Measurements from ENCODE around the gene DAPK1.

Gene DAPK1

GRCh38 chr9:87604886-87605588 is 107.4 kb downstream of the DAPK1 start:
- Mint-ChIP-seq H3K27ac (peak overlapping the region in 2 of 3 experiments; percentile 53 to 57), H3K4me3 (no peak overlapping the region), H3K4me1 (peaks cover 38% of the 10 kb centered on the region), H3K9me3 (no peaks in the 10 kb centered on the region), H3K27me3 (ENCODE audit: low read depth) (peaks cover 21% of the 10 kb centered on the region), H3K36me3 (ENCODE audit: low read depth) (peaks cover 51% of the 10 kb centered on the region)
- no peak for TF ChIP-seq CTCF (IDR thresholded peaks at IDR 0.05; ENCODE audit: unreplicated experiment in 3 of 3)

GRCh38 chr9:87605676-87606075 is 108.0 kb downstream of the DAPK1 start:
- Mint-ChIP-seq H3K27me3 (ENCODE audit: low read depth) (peaks cover 18% of the 10 kb centered on the region), H3K4me1 (peaks cover 36% of the 10 kb centered on the region), H3K4me3 (no peak overlapping the region), H3K9me3 (no peaks in the 10 kb centered on the region), H3K36me3 (ENCODE audit: low read depth) (peaks cover 55% of the 10 kb centered on the region), H3K27ac (no peak overlapping the region)
- no peak for TF ChIP-seq CTCF (IDR thresholded peaks at IDR 0.05; ENCODE audit: unreplicated experiment in 3 of 3)

- H3K27ac Mint-ChIP-seq = peak overlapping the region in 2 of 3 experiments; percentile 35 to 52
- no peak for TF ChIP-seq CTCF (IDR thresholded peaks at IDR 0.05; ENCODE audit: unreplicated experiment in 3 of 3)
- H3K4me1 Mint-ChIP-seq = peaks cover 27% of the 10 kb centered on the region
- peaks cover 14% of the 10 kb centered on the region for H3K27me3 Mint-ChIP-seq (ENCODE audit: low read depth)
- H3K4me3 Mint-ChIP-seq = no peak overlapping the region
- peaks cover 60% of the 10 kb centered on the region for H3K36me3 Mint-ChIP-seq (ENCODE audit: low read depth)
- H3K9me3 Mint-ChIP-seq = no peaks in the 10 kb centered on the region
Measured at GRCh38 chr9:87606841-87607521, 109.3 kb downstream of the DAPK1 start.

- H3K9me3 Mint-ChIP-seq = no peaks in the 10 kb centered on the region
- H3K36me3 Mint-ChIP-seq (ENCODE audit: low read depth) = peaks cover 68% of the 10 kb centered on the region
- H3K27me3 Mint-ChIP-seq (ENCODE audit: low read depth) = peaks cover 11% of the 10 kb centered on the region
- H3K4me1 Mint-ChIP-seq = peaks cover 27% of the 10 kb centered on the region
- H3K4me3 Mint-ChIP-seq = no peak overlapping the region
- H3K27ac Mint-ChIP-seq = peak overlapping the region in 1 of 3 experiments; percentile 7
- TF ChIP-seq CTCF (IDR thresholded peaks at IDR 0.05; ENCODE audit: unreplicated experiment in 3 of 3) = no peak
Measured at GRCh38 chr9:87607859-87608258, 110.2 kb downstream of the DAPK1 start.

GRCh38 chr9:87609002-87609401 is 111.3 kb downstream of the DAPK1 start:
- peaks cover 76% of the 10 kb centered on the region for H3K36me3 Mint-ChIP-seq (ENCODE audit: low read depth)
- no peaks in the 10 kb centered on the region for H3K9me3 Mint-ChIP-seq
- peaks cover 28% of the 10 kb centered on the region for H3K4me1 Mint-ChIP-seq
- H3K27me3 Mint-ChIP-seq (ENCODE audit: low read depth) = peaks cover 3% of the 10 kb centered on the region
- no peak overlapping the region for H3K4me3 Mint-ChIP-seq
- H3K27ac Mint-ChIP-seq = no peak overlapping the region
- no peak for TF ChIP-seq CTCF (IDR thresholded peaks at IDR 0.05; ENCODE audit: unreplicated experiment in 3 of 3)
